Suprapubic skin (tissue), 4 donors: ENCODE measurements around the gene TRAPPC3.

Source experiments
- CTCF ChIP-seq, 2 donors: fragments of 200-600 bp in 1 of 2; fragments of 450-650 bp in 1 of 2; sonication (generic) in 1 of 2; IDR thresholded peaks; one replicate each; pipeline ENCODE4 v1.5.1; 2016 to 2019; ENCODE audit warnings: antibody characterized with exemption in 2 of 2, mild to moderate bottlenecking in 1 of 2, moderate library complexity in 1 of 2
- EP300 ChIP-seq: sonication (generic); formaldehyde crosslinking; IDR thresholded peaks from one replicate; pipeline ENCODE4 v1.6.1; 2017; ENCODE audit warnings: antibody characterized with exemption
- POLR2A ChIP-seq, 2 donors: fragments of 450-650 bp; IDR thresholded peaks; one replicate each; pipeline ENCODE4 v1.6.1; 2017; ENCODE audit warnings: antibody characterized with exemption in 2 of 2, mild to moderate bottlenecking in 2 of 2, moderate library complexity in 2 of 2
- POLR2AphosphoS5 ChIP-seq, 3 donors: sonication (generic); formaldehyde crosslinking; IDR thresholded peaks; one replicate each; pipeline ENCODE4 v1.6.1; 2017; ENCODE audit warnings: antibody characterized with exemption in 3 of 3

- no peak for TF ChIP-seq POLR2A (IDR thresholded peaks at IDR 0.05)
- no peak for TF ChIP-seq POLR2AphosphoS5 (IDR thresholded peaks at IDR 0.05)
- TF ChIP-seq CTCF (IDR thresholded peaks at IDR 0.05) = no peak
- TF ChIP-seq EP300 = no peak
These were observed 47.7 kb downstream of the TRAPPC3 start for GRCh38 chr1:36101546-36101945.
